Stimulated activated CD8-positive, alpha-beta memory T cell treated with anti-CD3 and anti-CD28 coated beads, Interleukin-12 subunit alpha, Interleukin-12 subunit beta, amount 100 ng/mL, for 4 hours (primary cell): Measurements from ENCODE around the gene GINS1.

Source experiments
- DNase-seq: peaks from one replicate; pipeline ENCODE4 v3.0.0-alpha.2; 2020; ENCODE audit warnings: low read depth

Gene GINS1

GRCh38 chr20:25494506-25495188 is 87.2 kb downstream of the GINS1 start:
- no peak for DNase-seq

- DNase-seq, result no peak
Measured at GRCh38 chr20:25495189-25495824, 87.8 kb downstream of the GINS1 start.

GRCh38 chr20:25496165-25496967 is 88.9 kb downstream of the GINS1 start:
- DNase-seq, result no peak

GRCh38 chr20:25496968-25497401 is 89.5 kb downstream of the GINS1 start:
- no peak for DNase-seq

GRCh38 chr20:25497586-25498279 is 90.3 kb downstream of the GINS1 start:
- no peak for DNase-seq
